Upper lobe of left lung (tissue), 6 donors: ENCODE data around the gene MAMDC2. TPM values are rescaled to one million over a fixed set of nuclear protein-coding genes. Genes with fewer than 3 reads are reported as not detected.

Experiments used
- ATAC-seq, 2 donors: fragments of 200-7000 bp; cut with Tn5 transposase; one replicate each; pipeline ENCODE4 v1.9.1; 2022; ENCODE audit warnings: mild to moderate bottlenecking in 2 of 2, moderate library complexity in 2 of 2; ENCODE audit not compliant: low FRiP score in 2 of 2
- DNase-seq, 2 donors: peaks; one replicate each; pipeline ENCODE4 v3.0.0-alpha.2; 2019 to 2020
- H3K27ac ChIP-seq, 4 donors: fragments of 200-600 bp; sonication (generic); one replicate each; pipeline ENCODE4 v1.5.1; 2016 to 2019
- H3K27me3 ChIP-seq, 4 donors: fragments of 200-600 bp; sonication (generic); one replicate each; pipeline ENCODE4 v1.5.1; 2017 to 2019
- H3K36me3 ChIP-seq, 4 donors: fragments of 200-600 bp; sonication (generic); one replicate each; pipeline ENCODE4 v1.5.1; 2016 to 2019
- H3K4me1 ChIP-seq, 4 donors: fragments of 200-600 bp; sonication (generic); one replicate each; pipeline ENCODE4 v1.5.1; 2018 to 2019
- H3K4me3 ChIP-seq, 4 donors: fragments of 200-600 bp; sonication (generic); one replicate each; pipeline ENCODE4 v1.5.1; 2017 to 2019; ENCODE audit warnings: mild to moderate bottlenecking in 2 of 4, moderate library complexity in 1 of 4
- H3K9me3 ChIP-seq, 4 donors: fragments of 200-600 bp; sonication (generic); one replicate each; pipeline ENCODE4 v1.5.1; 2018 to 2019
- EP300 ChIP-seq, 4 donors: sonication (generic); formaldehyde crosslinking; IDR thresholded peaks; one replicate each; pipeline ENCODE4 v1.5.1; 2017; ENCODE audit warnings: antibody characterized with exemption in 4 of 4, control low read depth in 2 of 4
- POLR2A ChIP-seq, 4 donors: fragments of 450-650 bp; IDR thresholded peaks; one replicate each; pipeline ENCODE4 v1.5.1; 2016 to 2017; ENCODE audit warnings: antibody characterized with exemption in 4 of 4, mild to moderate bottlenecking in 2 of 4
- POLR2AphosphoS5 ChIP-seq, 2 donors: sonication (generic); formaldehyde crosslinking; IDR thresholded peaks; one replicate each; pipeline ENCODE4 v1.5.1; 2017; ENCODE audit warnings: antibody characterized with exemption in 2 of 2
- WGBS, 2 donors: methylation state at CpG; one replicate each; pipeline ENCODE4 v1.1.5; 2017 to 2018; 5-methylcytosine and 5-hydroxymethylcytosine counted together
- total RNA-seq, 6 donors: library from RNA; depleted of rRNA in 4 of 6; stranded (reverse); fragments of >200 nt in 4 of 6; gene quantifications; one replicate each; pipeline versions ENCODE4 v1.1.0 to v1.2.1, GENCODE V29; 2016 to 2021
- TF ChIP-seq, protein P1 (sequence below), 6 experiments: fragments of 450-650 bp in 4 of 6; fragments of 200-600 bp in 2 of 6; sonication (generic) in 2 of 6; IDR thresholded peaks; one replicate each; pipeline ENCODE4 v1.5.1; 2016 to 2019; ENCODE audit warnings: antibody characterized with exemption in 6 of 6
- donor health status: DM: no; HTN: no; CAD: no; lungs with moderate emphysema.
- donor health status: DM: no; HTN: yes; CAD: no; lungs with severe emphysema.

Gene MAMDC2
- total RNA-seq, 6 donors from 2014 or later, result 26.5 to 50.1 (median 46.5) TPM

DNA sequence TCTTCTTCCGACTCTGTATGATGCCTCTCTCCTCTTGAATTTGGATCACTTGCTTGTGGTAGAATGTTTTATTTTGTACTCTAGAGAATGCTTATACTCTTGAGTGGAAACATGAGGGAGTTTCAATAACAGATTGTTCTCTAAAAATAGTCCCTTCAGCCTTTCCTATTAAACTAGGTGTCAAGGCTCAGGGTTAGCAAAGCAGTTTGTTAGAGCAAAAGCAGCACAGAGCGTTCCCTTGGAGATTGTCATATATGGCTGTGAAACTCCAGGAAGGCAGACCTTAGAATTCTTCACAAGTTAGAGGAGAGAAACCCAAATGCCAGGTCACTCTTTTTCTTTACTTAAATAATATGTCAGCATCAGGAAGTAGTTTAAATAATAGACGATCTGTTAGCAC, 33.0 kb downstream of the MAMDC2 start:
- TF ChIP-seq, protein P1, sequence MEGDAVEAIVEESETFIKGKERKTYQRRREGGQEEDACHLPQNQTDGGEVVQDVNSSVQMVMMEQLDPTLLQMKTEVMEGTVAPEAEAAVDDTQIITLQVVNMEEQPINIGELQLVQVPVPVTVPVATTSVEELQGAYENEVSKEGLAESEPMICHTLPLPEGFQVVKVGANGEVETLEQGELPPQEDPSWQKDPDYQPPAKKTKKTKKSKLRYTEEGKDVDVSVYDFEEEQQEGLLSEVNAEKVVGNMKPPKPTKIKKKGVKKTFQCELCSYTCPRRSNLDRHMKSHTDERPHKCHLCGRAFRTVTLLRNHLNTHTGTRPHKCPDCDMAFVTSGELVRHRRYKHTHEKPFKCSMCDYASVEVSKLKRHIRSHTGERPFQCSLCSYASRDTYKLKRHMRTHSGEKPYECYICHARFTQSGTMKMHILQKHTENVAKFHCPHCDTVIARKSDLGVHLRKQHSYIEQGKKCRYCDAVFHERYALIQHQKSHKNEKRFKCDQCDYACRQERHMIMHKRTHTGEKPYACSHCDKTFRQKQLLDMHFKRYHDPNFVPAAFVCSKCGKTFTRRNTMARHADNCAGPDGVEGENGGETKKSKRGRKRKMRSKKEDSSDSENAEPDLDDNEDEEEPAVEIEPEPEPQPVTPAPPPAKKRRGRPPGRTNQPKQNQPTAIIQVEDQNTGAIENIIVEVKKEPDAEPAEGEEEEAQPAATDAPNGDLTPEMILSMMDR (IDR thresholded peaks at IDR 0.05), result no peak
- TF ChIP-seq POLR2A (IDR thresholded peaks at IDR 0.05) (no peak), POLR2AphosphoS5 (IDR thresholded peaks at IDR 0.05) (no peak), EP300 (IDR thresholded peaks at IDR 0.05) (no peak)
- H3K27ac ChIP-seq, result no peak overlapping the region
- H3K27me3 ChIP-seq, result no peaks in the 10 kb centered on the region
- DNase-seq (no peak), ATAC-seq (no peak)
- H3K9me3 ChIP-seq, result no peaks in the 10 kb centered on the region
- no peaks in the 10 kb centered on the region for H3K36me3 ChIP-seq
- peaks cover 19 to 36% (median 23%) of the 10 kb centered on the region in 4 donors for H3K4me1 ChIP-seq
- H3K4me3 ChIP-seq, result no peak overlapping the region
- WGBS, 2 donors, result 64 to 66% methylated on average over 3 of the region's 3 CpGs

DNA sequence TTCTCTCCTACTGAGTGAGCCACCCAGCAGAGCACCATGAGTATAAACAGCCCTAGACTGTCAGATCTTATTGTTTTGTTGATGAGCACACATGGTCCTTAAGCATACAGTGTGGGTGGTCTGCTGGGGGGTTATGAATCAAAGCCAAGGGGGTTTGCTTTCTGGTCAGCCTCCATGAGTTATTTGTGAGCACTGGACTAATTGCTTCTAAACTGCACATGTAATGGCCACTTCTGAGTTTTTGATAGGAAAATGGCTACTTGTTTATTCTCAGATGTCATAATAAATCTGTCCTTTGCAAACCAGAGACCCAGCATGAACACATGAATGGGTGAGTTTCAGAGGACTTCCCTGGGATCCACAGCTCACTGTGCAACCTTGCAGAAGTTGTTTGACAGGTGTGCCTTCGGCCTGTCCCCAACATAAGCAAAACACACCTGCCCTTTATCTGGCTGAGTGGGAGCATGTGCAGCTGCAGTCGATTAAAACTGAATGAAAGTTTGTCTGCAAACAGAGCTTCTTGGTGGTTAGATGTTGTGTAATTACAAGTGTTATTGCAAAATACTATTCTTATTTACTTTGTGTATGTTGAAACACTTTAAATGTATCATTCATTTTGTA, 35.9 kb downstream of the MAMDC2 start:
- peaks cover 19 to 30% (median 23%) of the 10 kb centered on the region in 4 donors for H3K4me1 ChIP-seq
- H3K9me3 ChIP-seq, result no peaks in the 10 kb centered on the region
- no peaks in the 10 kb centered on the region for H3K27me3 ChIP-seq
- H3K27ac ChIP-seq, result peak overlapping the region in 2 of 4 donors; percentile 9 to 33
- WGBS, 2 donors, result 22 to 34% methylated on average over 2 of the region's 2 CpGs
- DNase-seq (peak in 1 of 2 donors; percentile 29), ATAC-seq (peak in 1 of 2 donors; percentile 40)
- H3K4me3 ChIP-seq, result no peak overlapping the region
- no peak for TF ChIP-seq POLR2AphosphoS5 (IDR thresholded peaks at IDR 0.05)
- TF ChIP-seq EP300 (IDR thresholded peaks at IDR 0.05), result no peak
- TF ChIP-seq, protein P1 (IDR thresholded peaks at IDR 0.05), result no peak
- no peak for TF ChIP-seq POLR2A (IDR thresholded peaks at IDR 0.05)
- no peaks in the 10 kb centered on the region for H3K36me3 ChIP-seq

DNA sequence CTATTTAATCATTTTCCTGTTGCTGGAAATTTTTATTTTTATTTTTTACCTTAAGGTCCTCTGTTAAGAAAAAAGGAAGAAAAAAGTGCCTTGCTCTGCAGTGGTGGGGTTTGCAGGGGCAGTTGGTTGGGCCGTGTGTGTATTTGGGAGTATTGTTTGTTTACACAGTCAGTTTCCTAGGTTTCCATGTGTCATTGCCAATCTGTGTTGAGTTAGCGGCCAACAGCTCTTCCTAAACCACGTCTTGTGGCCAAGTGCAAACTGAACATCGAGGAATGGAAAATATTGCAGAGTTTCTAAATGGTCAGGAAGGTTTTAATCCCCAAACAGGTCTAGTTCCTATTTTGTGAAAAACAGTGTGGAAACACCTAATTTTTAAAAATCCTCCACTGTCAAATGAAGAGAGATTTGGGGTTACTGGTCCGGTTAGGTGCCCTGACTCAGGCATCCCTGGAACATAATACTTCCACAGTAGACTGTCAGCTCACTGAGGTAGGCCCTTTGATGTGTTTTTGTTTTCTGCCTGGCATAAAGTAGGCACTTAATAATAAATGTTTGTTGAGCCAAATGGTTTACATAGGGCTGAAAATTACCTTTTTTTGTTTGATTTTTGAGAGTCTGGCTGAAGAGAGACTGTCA, 37.0 kb downstream of the MAMDC2 start:
- TF ChIP-seq POLR2A (IDR thresholded peaks at IDR 0.05), result no peak
- peak in 1 of 2 donors; percentile 42 for TF ChIP-seq POLR2AphosphoS5 (IDR thresholded peaks at IDR 0.05)
- peak overlapping the region; percentile 25 to 75 (median 36) for H3K27ac ChIP-seq
- no peaks in the 10 kb centered on the region for H3K9me3 ChIP-seq
- H3K27me3 ChIP-seq, result no peaks in the 10 kb centered on the region
- peak; percentile 65 to 93 for ATAC-seq
- no peaks in the 10 kb centered on the region for H3K36me3 ChIP-seq
- DNase-seq, result no peak
- peaks cover 19 to 27% (median 23%) of the 10 kb centered on the region in 4 donors for H3K4me1 ChIP-seq
- 13 to 18% methylated on average over 5 of the region's 5 CpGs for WGBS, 2 donors
- H3K4me3 ChIP-seq, result no peak overlapping the region

DNA sequence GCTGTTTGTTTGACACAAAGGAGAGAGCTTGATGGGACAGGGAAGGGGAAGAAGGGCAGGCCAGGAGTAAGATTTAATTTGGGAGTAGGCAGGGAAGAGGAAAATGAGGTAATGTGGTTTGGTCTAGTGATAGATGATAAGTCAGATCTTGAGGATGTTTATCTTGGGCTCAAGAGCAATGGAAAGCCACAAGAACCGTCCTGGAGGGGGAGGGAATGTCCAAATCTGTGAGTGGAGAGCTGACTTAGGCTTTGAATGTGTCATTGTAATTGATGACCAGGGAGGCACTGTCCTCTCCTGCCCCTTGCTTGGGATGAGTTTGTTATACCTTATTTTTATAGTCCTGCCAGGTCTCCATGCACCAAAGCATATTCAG, 37.5 kb downstream of the MAMDC2 start:
- Histone ChIP-seq H3K27me3 (no peaks in the 10 kb centered on the region), H3K27ac (peak overlapping the region; percentile 25 to 75 (median 36)), H3K36me3 (no peaks in the 10 kb centered on the region), H3K4me3 (no peak overlapping the region), H3K9me3 (no peaks in the 10 kb centered on the region), H3K4me1 (peaks cover 19 to 27% (median 23%) of the 10 kb centered on the region in 4 donors)
- TF ChIP-seq EP300 (IDR thresholded peaks at IDR 0.05) (peak in 1 of 4 donors; percentile 32), POLR2A (IDR thresholded peaks at IDR 0.05) (no peak), POLR2AphosphoS5 (IDR thresholded peaks at IDR 0.05) (no peak)
- TF ChIP-seq, protein P1 (IDR thresholded peaks at IDR 0.05), result no peak
- 0% methylated on average over 1 of the region's 1 CpG for WGBS, 2 donors
- DNase-seq (no peak), ATAC-seq (peak in 1 of 2 donors; percentile 85)

DNA sequence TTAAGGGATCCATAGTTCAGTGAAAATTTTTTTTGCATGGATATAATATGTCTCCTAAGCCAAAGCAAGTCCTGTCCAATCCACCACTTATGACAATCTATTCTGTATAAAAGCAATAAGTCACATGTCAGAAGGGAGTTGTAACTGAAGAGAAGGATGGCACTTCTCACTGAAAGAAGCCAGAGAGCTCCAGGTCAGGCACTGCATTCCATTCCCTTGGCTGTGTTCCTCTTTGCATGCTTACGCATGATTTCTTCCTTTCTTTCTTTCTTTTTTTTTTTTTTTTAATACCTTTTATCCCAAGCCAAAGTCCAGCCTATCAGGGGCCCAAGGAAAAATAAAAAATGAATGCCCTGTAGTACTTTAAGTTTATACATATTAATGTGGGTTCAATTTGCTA, 39.8 kb downstream of the MAMDC2 start:
- H3K4me3 ChIP-seq, result no peak overlapping the region
- WGBS, 2 donors, result 52 to 68% methylated on average over 1 of the region's 1 CpG
- H3K9me3 ChIP-seq, result no peaks in the 10 kb centered on the region
- no peak for DNase-seq
- no peaks in the 10 kb centered on the region for H3K27me3 ChIP-seq
- no peak overlapping the region for H3K27ac ChIP-seq
- H3K4me1 ChIP-seq, result peaks cover 19 to 24% (median 23%) of the 10 kb centered on the region in 4 donors
- no peak for ATAC-seq
- TF ChIP-seq POLR2A (IDR thresholded peaks at IDR 0.05) (no peak), EP300 (IDR thresholded peaks at IDR 0.05) (no peak), POLR2AphosphoS5 (IDR thresholded peaks at IDR 0.05) (no peak)
- TF ChIP-seq, protein P1 (IDR thresholded peaks at IDR 0.05), result no peak
- no peaks in the 10 kb centered on the region for H3K36me3 ChIP-seq
